GM23338 (cell line): ENCODE results near the gene GCNT1. TPM values are rescaled to one million over a fixed set of nuclear protein-coding genes. Genes with fewer than 3 reads are reported as not detected.

Source experiments
- ATAC-seq: fragments of 200-7000 bp; cut with Tn5 transposase; 3 replicates; pipeline ENCODE4 v1.9.1; 2020
- DNase-seq: peaks from one replicate; pipeline ENCODE4 v3.0.0-alpha.2; 2015; ENCODE audit warnings: low spot score
- H2AFZ ChIP-seq: fragments of 200-600 bp; sonication (generic); 2 replicates; pipeline ENCODE4 v1.8.0; 2016; ENCODE audit warnings: antibody characterized with exemption, mild to moderate bottlenecking, moderate library complexity
- H3F3A ChIP-seq: fragments of 200-600 bp; sonication (generic); replicated peaks from 2 replicates; pipeline ENCODE4 v1.8.0; 2017; ENCODE audit warnings: antibody characterized with exemption, mixed run types, low read depth
- H3K27ac ChIP-seq: fragments of 200-600 bp; sonication (generic); 2 replicates; pipeline ENCODE4 v1.6.1; 2016; ENCODE audit warnings: low read depth
- H3K27me3 ChIP-seq: fragments of 200-600 bp; sonication (generic); 2 replicates; pipeline ENCODE4 v1.8.0; 2016; ENCODE audit warnings: mild to moderate bottlenecking, mixed run types, moderate library complexity; ENCODE audit not compliant: insufficient read depth
- H3K36me3 ChIP-seq: fragments of 200-600 bp; sonication (generic); 2 replicates; pipeline ENCODE4 v1.8.0; 2016; ENCODE audit warnings: mild to moderate bottlenecking; ENCODE audit not compliant: insufficient read depth
- H3K4me1 ChIP-seq: fragments of 200-600 bp; sonication (generic); 2 replicates; pipeline ENCODE4 v1.8.0; 2016; ENCODE audit warnings: mild to moderate bottlenecking, moderate library complexity; ENCODE audit not compliant: insufficient read depth
- H3K4me2 ChIP-seq: fragments of 200-600 bp; sonication (generic); 2 replicates; pipeline ENCODE4 v1.7.1; 2017; ENCODE audit warnings: mixed run types
- H3K4me3 ChIP-seq: fragments of 200-600 bp; sonication (generic); 2 replicates; pipeline ENCODE4 v1.6.1; 2016; ENCODE audit warnings: mixed run types
- H3K79me2 ChIP-seq: fragments of 200-600 bp; sonication (generic); replicated peaks from 2 replicates; pipeline ENCODE4 v1.8.0; 2017; ENCODE audit warnings: mild to moderate bottlenecking; ENCODE audit not compliant: insufficient read depth
- H3K9me2 ChIP-seq: fragments of 200-600 bp; sonication (generic); 2 replicates; pipeline ENCODE4 v1.8.0; 2017; ENCODE audit not compliant: insufficient read depth
- H4K20me1 ChIP-seq: fragments of 200-600 bp; sonication (generic); replicated peaks from 2 replicates; pipeline ENCODE4 v1.8.0; 2017; ENCODE audit warnings: mild to moderate bottlenecking; ENCODE audit not compliant: insufficient read depth
- H3K27ac Mint-ChIP-seq: 2 replicates; pipeline ENCODE4 v1.8.0; 2020; ENCODE audit warnings: inconsistent platforms, mild to moderate bottlenecking, moderate library complexity, mixed read lengths
- H3K27me3 Mint-ChIP-seq: 3 replicates; pipeline ENCODE4 v1.8.0; 2022; ENCODE audit warnings: low read depth, mild to moderate bottlenecking, moderate library complexity, mixed read lengths, inconsistent platforms; ENCODE audit not compliant: insufficient read depth, poor library complexity
- H3K36me3 Mint-ChIP-seq: 3 replicates; pipeline ENCODE4 v1.8.0; 2021; ENCODE audit warnings: low read depth, mild to moderate bottlenecking, inconsistent platforms, moderate library complexity, mixed read lengths
- H3K4me1 Mint-ChIP-seq: 3 replicates; pipeline ENCODE4 v1.8.0; 2020; ENCODE audit warnings: mild to moderate bottlenecking, inconsistent platforms, mixed read lengths
- H3K4me3 Mint-ChIP-seq: 3 replicates; pipeline ENCODE4 v1.8.0; 2021; ENCODE audit warnings: moderate library complexity, mild to moderate bottlenecking, inconsistent platforms, mixed read lengths
- H3K9me3 Mint-ChIP-seq: 3 replicates; pipeline ENCODE4 v1.8.0; 2020; ENCODE audit warnings: moderate library complexity, mild to moderate bottlenecking, inconsistent platforms, mixed read lengths
- CREB1 ChIP-seq: fragments of 250-450 bp; sonication (Bioruptor Pico); IDR thresholded peaks from 2 replicates; pipeline ENCODE4 v1.5.0; 2020; ENCODE audit warnings: low read depth, mild to moderate bottlenecking, moderate library complexity
- EZH2 ChIP-seq: fragments of 200-600 bp; sonication (generic); IDR thresholded peaks from one replicate; pipeline ENCODE4 v1.8.0; 2017; ENCODE audit warnings: antibody characterized with exemption, mild to moderate bottlenecking, low read depth; ENCODE audit not compliant: unreplicated experiment
- EZH2phosphoT487 ChIP-seq: fragments of 200-600 bp; sonication (generic); IDR thresholded peaks from one replicate; pipeline ENCODE4 v1.8.1; 2018; ENCODE audit warnings: antibody characterized with exemption; ENCODE audit not compliant: unreplicated experiment
- JUNB ChIP-seq: IDR thresholded peaks from one replicate; pipeline ENCODE4 v1.6.1; 2016; ENCODE audit warnings: antibody characterized with exemption; ENCODE audit not compliant: unreplicated experiment
- NANOG ChIP-seq: IDR thresholded peaks from 2 replicates; pipeline ENCODE4 v1.6.1; 2016; ENCODE audit warnings: antibody characterized with exemption, borderline replicate concordance
- POLR2AphosphoS5 ChIP-seq: IDR thresholded peaks from 2 replicates; pipeline ENCODE4 v1.6.1; 2016; ENCODE audit warnings: antibody characterized with exemption, low read depth
- STAT1 ChIP-seq: IDR thresholded peaks from one replicate; pipeline ENCODE4 v1.6.1; 2016; ENCODE audit warnings: antibody characterized with exemption; ENCODE audit not compliant: unreplicated experiment
- ZNF114 ChIP-seq: fragments of 250-450 bp; sonication (Bioruptor Pico); IDR thresholded peaks from 2 replicates; pipeline ENCODE4 v1.5.0; 2020; ENCODE audit warnings: mild to moderate bottlenecking, moderate library complexity
- ZNF331 ChIP-seq: fragments of 250-450 bp; sonication (Bioruptor Pico); IDR thresholded peaks from 2 replicates; pipeline ENCODE4 v1.5.0; 2020; ENCODE audit warnings: low read depth, mild to moderate bottlenecking, moderate library complexity
- polyA plus RNA-seq: library from polyadenylated mRNA; unstranded; fragments of >200 nt; fragmentation: Nextera tagmentation; extraction: Ambion mirVana; gene quantifications from 2 replicates; pipeline ENCODE4 v1.2.1, GENCODE V29; 2016
- total RNA-seq: library from RNA; depleted of rRNA; stranded (reverse); fragments of >200 nt; shearing (Covaris generic); gene quantifications from 2 replicates; pipeline ENCODE4 v1.2.3, GENCODE V29; 2014
- TF ChIP-seq, protein P1 (sequence below): IDR thresholded peaks from 2 replicates; pipeline ENCODE4 v1.6.1; 2016; ENCODE audit warnings: antibody characterized with exemption
- TF ChIP-seq, protein P2 (sequence below): fragments of 250-450 bp; sonication (Bioruptor Pico); IDR thresholded peaks from 2 replicates; pipeline ENCODE4 v1.5.0; 2020; ENCODE audit warnings: mild to moderate bottlenecking, moderate library complexity
- TF ChIP-seq, protein P3 (sequence below), 2 experiments: fragments of 200-600 bp in 1 of 2; sonication (generic) in 1 of 2; conservative IDR thresholded peaks; 2 replicates each; pipeline versions ENCODE4 v1.5.1 to v1.6.1; 2016 to 2017; ENCODE audit warnings: antibody characterized with exemption in 2 of 2, low read depth in 2 of 2, mild to moderate bottlenecking in 2 of 2, moderate library complexity in 1 of 2
- TF ChIP-seq, protein P4 (sequence below): IDR thresholded peaks from one replicate; pipeline ENCODE4 v1.6.1; 2018; ENCODE audit warnings: antibody characterized with exemption; ENCODE audit not compliant: unreplicated experiment

Gene GCNT1
- total and polyA plus RNA-seq, 2 experiments from 2014 or later = 4.2 to 11.4 TPM

DNA sequence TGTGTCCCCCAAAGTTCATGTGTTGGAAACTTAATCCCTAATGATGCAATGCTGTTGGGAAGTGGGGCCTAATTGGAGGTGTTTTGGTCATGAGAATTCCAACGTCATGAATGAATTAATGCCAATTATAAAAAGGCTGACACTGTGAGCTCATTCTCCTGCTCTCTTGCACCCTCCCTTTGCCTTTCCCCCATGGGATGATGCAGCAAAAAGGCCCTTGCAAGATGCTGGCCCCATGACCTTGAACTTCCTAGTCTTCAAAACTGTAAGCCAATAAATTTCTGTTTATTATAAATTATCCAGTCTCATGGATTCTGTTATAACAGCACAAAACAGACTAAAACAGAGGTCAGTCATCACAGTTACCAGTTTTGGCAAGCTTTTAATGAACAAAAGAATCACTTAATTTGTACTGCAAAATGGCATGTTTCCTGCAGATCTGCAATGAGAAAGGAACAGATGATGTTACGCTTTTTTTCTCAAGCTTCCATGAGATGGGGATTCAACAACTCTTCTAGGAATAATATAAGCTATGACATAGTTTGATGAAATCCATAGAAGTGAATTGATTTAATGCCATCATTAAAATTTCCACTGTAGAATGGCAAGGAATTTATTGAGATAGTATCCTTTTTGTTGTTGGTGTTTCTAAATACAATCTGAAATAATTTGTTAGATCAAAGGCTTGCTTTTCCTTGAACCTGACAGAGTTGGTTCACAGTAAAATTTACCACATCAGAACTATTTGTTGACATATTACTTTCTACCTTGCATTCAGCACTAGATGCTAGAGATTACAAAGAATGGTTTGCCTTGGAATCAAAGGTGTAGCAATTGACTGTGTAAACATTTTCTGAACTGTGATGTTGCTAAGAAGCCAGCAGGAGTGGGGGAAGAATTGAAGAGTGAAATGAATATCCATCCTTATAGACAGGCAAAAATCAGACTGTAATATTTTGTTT, 35.5 kb upstream of the GCNT1 start:
- Histone ChIP-seq H3K9me2 (no peaks in the 10 kb centered on the region), H2AFZ (0 out of 2 replicates have a peak overlapping the region, but pooled peaks have one; percentile 30), H3K27me3 (no peaks in the 10 kb centered on the region), H3K4me3 (no peak overlapping the region), H3K27ac (no peak overlapping the region), H3K36me3 (no peaks in the 10 kb centered on the region), H3K4me1 (peaks cover 4% of the 10 kb centered on the region; the same call in 1 of the 2 replicates), H3F3A (no peaks in the 10 kb centered on the region), H4K20me1 (no peaks in the 10 kb centered on the region), H3K4me2 (no peak overlapping the region), H3K79me2 (no peaks in the 10 kb centered on the region)
- H3K4me1 Mint-ChIP-seq = peaks cover 6% of the 10 kb centered on the region
- no peak overlapping the region for H3K4me3 Mint-ChIP-seq
- H3K36me3 Mint-ChIP-seq = 0 out of 3 replicates have a peak, but pooled peaks cover under 1% of the 10 kb centered on the region
- DNase-seq (no peak), ATAC-seq (no peak)
- no peak overlapping the region for H3K27ac Mint-ChIP-seq
- H3K9me3 Mint-ChIP-seq = no peaks in the 10 kb centered on the region
- peaks cover 2% of the 10 kb centered on the region for H3K27me3 Mint-ChIP-seq
- TF ChIP-seq STAT1 = no peak
- no peak for TF ChIP-seq NANOG
- TF ChIP-seq, protein P1, sequence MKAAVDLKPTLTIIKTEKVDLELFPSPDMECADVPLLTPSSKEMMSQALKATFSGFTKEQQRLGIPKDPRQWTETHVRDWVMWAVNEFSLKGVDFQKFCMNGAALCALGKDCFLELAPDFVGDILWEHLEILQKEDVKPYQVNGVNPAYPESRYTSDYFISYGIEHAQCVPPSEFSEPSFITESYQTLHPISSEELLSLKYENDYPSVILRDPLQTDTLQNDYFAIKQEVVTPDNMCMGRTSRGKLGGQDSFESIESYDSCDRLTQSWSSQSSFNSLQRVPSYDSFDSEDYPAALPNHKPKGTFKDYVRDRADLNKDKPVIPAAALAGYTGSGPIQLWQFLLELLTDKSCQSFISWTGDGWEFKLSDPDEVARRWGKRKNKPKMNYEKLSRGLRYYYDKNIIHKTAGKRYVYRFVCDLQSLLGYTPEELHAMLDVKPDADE = no peak
- TF ChIP-seq, protein P2, sequence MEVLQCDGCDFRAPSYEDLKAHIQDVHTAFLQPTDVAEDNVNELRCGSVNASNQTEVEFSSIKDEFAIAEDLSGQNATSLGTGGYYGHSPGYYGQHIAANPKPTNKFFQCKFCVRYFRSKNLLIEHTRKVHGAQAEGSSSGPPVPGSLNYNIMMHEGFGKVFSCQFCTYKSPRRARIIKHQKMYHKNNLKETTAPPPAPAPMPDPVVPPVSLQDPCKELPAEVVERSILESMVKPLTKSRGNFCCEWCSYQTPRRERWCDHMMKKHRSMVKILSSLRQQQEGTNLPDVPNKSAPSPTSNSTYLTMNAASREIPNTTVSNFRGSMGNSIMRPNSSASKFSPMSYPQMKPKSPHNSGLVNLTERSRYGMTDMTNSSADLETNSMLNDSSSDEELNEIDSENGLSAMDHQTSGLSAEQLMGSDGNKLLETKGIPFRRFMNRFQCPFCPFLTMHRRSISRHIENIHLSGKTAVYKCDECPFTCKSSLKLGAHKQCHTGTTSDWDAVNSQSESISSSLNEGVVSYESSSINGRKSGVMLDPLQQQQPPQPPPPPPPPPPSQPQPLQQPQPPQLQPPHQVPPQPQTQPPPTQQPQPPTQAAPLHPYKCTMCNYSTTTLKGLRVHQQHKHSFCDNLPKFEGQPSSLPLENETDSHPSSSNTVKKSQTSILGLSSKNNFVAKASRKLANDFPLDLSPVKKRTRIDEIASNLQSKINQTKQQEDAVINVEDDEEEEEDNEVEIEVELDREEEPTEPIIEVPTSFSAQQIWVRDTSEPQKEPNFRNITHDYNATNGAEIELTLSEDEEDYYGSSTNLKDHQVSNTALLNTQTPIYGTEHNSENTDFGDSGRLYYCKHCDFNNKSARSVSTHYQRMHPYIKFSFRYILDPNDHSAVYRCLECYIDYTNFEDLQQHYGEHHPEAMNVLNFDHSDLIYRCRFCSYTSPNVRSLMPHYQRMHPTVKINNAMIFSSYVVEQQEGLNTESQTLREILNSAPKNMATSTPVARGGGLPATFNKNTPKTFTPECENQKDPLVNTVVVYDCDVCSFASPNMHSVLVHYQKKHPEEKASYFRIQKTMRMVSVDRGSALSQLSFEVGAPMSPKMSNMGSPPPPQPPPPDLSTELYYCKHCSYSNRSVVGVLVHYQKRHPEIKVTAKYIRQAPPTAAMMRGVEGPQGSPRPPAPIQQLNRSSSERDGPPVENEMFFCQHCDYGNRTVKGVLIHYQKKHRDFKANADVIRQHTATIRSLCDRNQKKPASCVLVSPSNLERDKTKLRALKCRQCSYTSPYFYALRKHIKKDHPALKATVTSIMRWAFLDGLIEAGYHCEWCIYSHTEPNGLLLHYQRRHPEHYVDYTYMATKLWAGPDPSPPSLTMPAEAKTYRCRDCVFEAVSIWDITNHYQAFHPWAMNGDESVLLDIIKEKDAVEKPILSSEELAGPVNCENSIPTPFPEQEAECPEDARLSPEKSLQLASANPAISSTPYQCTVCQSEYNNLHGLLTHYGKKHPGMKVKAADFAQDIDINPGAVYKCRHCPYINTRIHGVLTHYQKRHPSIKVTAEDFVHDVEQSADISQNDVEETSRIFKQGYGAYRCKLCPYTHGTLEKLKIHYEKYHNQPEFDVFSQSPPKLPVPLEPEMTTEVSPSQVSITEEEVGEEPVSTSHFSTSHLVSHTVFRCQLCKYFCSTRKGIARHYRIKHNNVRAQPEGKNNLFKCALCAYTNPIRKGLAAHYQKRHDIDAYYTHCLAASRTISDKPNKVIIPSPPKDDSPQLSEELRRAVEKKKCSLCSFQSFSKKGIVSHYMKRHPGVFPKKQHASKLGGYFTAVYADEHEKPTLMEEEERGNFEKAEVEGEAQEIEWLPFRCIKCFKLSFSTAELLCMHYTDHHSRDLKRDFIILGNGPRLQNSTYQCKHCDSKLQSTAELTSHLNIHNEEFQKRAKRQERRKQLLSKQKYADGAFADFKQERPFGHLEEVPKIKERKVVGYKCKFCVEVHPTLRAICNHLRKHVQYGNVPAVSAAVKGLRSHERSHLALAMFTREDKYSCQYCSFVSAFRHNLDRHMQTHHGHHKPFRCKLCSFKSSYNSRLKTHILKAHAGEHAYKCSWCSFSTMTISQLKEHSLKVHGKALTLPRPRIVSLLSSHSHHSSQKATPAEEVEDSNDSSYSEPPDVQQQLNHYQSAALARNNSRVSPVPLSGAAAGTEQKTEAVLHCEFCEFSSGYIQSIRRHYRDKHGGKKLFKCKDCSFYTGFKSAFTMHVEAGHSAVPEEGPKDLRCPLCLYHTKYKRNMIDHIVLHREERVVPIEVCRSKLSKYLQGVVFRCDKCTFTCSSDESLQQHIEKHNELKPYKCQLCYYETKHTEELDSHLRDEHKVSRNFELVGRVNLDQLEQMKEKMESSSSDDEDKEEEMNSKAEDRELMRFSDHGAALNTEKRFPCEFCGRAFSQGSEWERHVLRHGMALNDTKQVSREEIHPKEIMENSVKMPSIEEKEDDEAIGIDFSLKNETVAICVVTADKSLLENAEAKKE = no peak
- TF ChIP-seq EZH2phosphoT487 = no peak
- TF ChIP-seq, protein P3, sequence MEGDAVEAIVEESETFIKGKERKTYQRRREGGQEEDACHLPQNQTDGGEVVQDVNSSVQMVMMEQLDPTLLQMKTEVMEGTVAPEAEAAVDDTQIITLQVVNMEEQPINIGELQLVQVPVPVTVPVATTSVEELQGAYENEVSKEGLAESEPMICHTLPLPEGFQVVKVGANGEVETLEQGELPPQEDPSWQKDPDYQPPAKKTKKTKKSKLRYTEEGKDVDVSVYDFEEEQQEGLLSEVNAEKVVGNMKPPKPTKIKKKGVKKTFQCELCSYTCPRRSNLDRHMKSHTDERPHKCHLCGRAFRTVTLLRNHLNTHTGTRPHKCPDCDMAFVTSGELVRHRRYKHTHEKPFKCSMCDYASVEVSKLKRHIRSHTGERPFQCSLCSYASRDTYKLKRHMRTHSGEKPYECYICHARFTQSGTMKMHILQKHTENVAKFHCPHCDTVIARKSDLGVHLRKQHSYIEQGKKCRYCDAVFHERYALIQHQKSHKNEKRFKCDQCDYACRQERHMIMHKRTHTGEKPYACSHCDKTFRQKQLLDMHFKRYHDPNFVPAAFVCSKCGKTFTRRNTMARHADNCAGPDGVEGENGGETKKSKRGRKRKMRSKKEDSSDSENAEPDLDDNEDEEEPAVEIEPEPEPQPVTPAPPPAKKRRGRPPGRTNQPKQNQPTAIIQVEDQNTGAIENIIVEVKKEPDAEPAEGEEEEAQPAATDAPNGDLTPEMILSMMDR (conservative IDR thresholded peaks at IDR 0.05; ENCODE audit: low read depth in 2 of 2) = no peak
- no peak for TF ChIP-seq CREB1 (CRISPR knock-in tag)
- no peak for TF ChIP-seq ZNF331 (CRISPR knock-in tag)
- TF ChIP-seq EZH2 = no peak
- TF ChIP-seq POLR2AphosphoS5 = no peak
- TF ChIP-seq ZNF114 = no peak
- no peak for TF ChIP-seq JUNB
- TF ChIP-seq, protein P4, sequence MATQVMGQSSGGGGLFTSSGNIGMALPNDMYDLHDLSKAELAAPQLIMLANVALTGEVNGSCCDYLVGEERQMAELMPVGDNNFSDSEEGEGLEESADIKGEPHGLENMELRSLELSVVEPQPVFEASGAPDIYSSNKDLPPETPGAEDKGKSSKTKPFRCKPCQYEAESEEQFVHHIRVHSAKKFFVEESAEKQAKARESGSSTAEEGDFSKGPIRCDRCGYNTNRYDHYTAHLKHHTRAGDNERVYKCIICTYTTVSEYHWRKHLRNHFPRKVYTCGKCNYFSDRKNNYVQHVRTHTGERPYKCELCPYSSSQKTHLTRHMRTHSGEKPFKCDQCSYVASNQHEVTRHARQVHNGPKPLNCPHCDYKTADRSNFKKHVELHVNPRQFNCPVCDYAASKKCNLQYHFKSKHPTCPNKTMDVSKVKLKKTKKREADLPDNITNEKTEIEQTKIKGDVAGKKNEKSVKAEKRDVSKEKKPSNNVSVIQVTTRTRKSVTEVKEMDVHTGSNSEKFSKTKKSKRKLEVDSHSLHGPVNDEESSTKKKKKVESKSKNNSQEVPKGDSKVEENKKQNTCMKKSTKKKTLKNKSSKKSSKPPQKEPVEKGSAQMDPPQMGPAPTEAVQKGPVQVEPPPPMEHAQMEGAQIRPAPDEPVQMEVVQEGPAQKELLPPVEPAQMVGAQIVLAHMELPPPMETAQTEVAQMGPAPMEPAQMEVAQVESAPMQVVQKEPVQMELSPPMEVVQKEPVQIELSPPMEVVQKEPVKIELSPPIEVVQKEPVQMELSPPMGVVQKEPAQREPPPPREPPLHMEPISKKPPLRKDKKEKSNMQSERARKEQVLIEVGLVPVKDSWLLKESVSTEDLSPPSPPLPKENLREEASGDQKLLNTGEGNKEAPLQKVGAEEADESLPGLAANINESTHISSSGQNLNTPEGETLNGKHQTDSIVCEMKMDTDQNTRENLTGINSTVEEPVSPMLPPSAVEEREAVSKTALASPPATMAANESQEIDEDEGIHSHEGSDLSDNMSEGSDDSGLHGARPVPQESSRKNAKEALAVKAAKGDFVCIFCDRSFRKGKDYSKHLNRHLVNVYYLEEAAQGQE = no peak
